ENCODE measurements around the gene HADHA.

HADHA gene

DNA sequence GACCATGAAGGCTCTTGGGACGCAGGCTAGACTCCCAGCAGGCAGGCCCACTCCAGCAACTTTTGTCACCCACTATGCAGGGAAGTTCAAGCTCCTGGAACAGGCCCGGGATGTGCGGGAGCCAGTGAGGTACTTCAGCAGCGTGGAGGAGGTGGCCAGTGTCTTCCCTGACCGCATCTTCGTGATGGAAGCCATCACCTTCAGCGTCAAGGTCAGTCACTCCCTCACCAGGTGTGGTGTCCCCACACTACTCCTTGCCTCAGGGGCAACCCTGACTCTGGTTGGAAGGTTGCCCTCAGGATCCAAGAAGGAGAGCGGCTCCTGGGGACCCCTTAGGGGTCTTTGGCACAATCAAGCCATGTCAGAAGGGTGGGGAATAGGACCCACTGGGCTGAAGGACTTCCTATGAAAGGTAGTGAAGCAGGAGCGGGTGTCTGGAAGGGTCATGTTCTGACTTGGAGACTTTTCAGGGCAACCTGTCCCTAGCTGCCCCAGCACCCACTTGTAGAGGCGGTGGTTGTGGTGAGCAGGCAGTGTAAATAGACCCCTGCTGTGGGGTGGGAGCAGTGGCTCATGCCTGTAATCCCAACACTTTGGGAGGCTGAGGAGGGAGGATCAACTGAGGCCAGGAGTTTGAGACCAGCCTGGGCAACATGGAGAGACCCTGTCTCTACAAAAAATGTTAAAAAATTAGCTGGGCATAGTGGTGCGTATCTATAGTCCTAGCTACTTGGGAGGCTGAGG is 61.4 kb downstream of the HADHA start:
- DNase-seq (ENCODE audit: low read depth): no peak
- TF ChIP-seq, protein P1, sequence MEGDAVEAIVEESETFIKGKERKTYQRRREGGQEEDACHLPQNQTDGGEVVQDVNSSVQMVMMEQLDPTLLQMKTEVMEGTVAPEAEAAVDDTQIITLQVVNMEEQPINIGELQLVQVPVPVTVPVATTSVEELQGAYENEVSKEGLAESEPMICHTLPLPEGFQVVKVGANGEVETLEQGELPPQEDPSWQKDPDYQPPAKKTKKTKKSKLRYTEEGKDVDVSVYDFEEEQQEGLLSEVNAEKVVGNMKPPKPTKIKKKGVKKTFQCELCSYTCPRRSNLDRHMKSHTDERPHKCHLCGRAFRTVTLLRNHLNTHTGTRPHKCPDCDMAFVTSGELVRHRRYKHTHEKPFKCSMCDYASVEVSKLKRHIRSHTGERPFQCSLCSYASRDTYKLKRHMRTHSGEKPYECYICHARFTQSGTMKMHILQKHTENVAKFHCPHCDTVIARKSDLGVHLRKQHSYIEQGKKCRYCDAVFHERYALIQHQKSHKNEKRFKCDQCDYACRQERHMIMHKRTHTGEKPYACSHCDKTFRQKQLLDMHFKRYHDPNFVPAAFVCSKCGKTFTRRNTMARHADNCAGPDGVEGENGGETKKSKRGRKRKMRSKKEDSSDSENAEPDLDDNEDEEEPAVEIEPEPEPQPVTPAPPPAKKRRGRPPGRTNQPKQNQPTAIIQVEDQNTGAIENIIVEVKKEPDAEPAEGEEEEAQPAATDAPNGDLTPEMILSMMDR (IDR thresholded peaks at IDR 0.05; ENCODE audit: insufficient read depth, low read depth, low read length, missing control alignments): no peak
- H3K4me3 ChIP-seq (ENCODE audit: low read length): no peak overlapping the region

DNA sequence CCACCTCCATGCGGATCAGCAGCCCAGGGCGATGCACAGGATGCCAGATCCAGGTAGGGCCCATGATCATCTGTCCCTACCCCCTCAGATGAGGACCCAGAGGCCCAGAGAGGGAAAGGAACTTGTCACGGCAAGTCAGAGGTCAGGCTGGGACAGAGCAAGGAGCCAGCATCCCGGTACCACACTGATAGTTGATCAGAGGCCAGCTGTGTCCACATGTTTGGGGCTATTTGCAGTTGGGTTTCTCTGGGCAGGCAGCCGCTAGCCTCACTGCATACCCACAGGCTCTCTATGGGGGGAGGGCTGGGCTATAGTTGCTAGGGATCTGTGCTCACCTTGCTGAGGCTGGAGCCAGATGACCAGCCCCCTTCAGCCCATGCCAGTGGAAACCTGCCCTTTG is 62.0 kb downstream of the HADHA start:
- DNase-seq (ENCODE audit: low read depth): no peak
- H3K4me3 ChIP-seq (ENCODE audit: low read length): no peak overlapping the region
- TF ChIP-seq, protein P1 (IDR thresholded peaks at IDR 0.05; ENCODE audit: insufficient read depth, low read depth, low read length, missing control alignments): no peak

DNA sequence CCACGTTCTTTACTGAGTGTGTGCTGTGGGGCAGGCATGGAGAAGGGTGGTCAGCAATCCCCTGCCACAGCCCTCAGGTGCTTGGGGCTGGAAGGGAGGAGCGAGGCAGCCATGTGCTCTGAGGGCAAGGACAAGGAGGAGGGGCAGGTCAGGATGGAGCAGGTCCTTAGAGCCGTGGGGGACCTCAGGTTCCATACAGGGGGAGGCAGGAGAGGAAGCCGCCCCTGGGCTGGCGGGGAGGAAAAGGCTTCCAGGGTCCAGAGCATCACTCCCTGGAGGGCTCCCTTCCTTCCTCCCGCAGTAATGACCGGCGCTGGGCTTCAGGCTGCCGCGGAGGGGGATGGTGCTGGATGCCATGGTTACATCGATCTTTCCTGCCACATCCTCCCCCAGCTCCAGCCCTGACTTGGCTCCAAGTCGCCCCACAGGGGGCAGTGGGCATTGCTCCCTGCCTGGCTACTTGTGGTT is 65.0 kb downstream of the HADHA start:
- TF ChIP-seq, protein P1 (IDR thresholded peaks at IDR 0.05; ENCODE audit: insufficient read depth, low read depth, low read length, missing control alignments): no peak
- H3K4me3 ChIP-seq (ENCODE audit: low read length): no peak overlapping the region
- DNase-seq (ENCODE audit: low read depth): no peak

DNA sequence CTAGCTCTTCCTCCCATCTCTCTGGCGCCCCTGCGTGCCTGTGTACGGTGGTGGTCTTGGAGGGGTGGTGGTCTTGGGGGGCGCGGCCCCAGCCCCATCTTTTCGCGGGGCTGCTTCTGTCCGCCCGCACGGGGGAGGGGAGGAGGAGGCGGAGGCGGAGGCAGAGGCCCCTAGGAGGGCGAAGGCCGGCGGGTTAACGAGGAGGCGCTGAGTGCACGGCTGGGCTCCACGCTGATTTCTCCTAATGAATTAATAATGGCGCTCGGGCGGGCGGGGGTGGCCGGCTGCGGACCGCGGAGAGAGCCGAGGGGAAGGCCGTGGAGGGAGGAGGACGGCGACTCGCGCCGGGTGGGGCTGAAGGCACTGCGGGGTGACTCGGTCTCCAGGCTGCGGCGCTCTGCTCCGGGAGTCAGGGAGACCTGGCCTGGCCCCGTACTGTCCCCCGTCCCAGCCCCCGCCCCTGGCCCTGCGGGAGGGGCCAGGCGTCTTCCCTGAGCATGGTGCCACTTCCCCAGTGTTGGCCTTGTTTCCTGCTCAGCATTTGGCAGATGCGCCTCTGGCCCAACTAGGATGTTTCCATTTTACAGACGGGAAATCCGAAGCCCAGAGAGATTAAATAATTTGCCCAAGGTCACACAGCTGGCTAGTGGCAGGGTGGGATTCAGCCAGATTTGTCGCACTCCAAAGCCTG is 65.5 kb downstream of the HADHA start:
- DNase-seq (ENCODE audit: low read depth): no peak
- peak overlapping the region; percentile 32 for H3K4me3 ChIP-seq (ENCODE audit: low read length)
- TF ChIP-seq, protein P1 (IDR thresholded peaks at IDR 0.05; ENCODE audit: insufficient read depth, low read depth, low read length, missing control alignments): no peak

DNA sequence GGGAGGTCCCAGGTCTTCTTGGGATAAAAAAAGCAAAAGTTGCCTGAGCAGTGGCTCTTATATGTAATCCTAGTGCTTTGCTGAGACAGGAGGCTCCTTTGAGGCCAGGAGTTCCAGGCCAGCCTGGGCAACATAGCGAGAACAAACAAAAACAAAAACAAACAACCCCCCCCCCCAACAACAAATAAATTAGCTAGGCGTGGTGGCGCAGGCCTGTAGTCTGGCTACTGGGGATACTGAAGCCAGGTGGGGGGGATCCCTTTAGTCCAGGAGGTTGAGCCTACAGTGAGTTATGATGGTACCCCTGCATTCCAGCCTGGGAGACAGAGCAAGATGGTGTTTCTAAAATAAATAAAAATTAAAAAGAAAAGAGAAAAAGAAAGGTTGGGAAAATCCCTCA is 66.2 kb downstream of the HADHA start:
- TF ChIP-seq, protein P1 (IDR thresholded peaks at IDR 0.05; ENCODE audit: insufficient read depth, low read depth, low read length, missing control alignments): no peak
- H3K4me3 ChIP-seq (ENCODE audit: low read length): no peak overlapping the region
- no peak for DNase-seq (ENCODE audit: low read depth)

DNA sequence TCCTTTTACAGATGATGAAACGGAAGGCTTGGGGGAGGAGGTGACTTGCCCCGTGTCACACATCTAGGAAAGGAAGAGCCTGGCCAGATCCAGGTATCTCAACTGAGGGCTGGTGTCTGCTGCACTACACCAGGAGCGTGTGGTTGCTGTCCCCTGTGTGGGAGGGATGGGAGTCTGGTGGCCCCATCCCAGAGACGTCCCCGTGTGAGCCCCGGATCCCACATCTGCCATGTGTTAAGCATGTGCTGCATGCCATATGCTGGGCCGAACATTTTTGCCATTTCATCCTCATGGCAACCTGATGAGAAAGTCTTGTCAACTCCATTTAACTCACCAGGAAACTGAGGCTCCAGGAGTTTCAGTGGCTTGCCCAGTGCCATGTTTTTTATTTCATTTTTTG is 67.3 kb downstream of the HADHA start:
- DNase-seq (ENCODE audit: low read depth): no peak
- TF ChIP-seq, protein P1 (IDR thresholded peaks at IDR 0.05; ENCODE audit: insufficient read depth, low read depth, low read length, missing control alignments): no peak
- no peak overlapping the region for H3K4me3 ChIP-seq (ENCODE audit: low read length)

Measured in epithelial cell of esophagus (primary cell).